HUES6 (cell line): ENCODE measurements around the gene VPS26B.
A peak's percentile ranks its signal among the peaks of the same experiment; 100 is the strongest.
"Not testable (repeated sequence)": the region's sequence is repeated elsewhere in the genome, so short reads cannot be mapped to it uniquely, and the experiment has no call there.

Experiments used
- H3K27ac ChIP-seq: 2 replicates; pipeline ENCODE4 v1.7.0; 2013; ENCODE audit warnings: low read depth, mild to moderate bottlenecking, low read length, inconsistent platforms
- H3K27me3 ChIP-seq: 2 replicates; pipeline ENCODE4 v1.6.1; 2013; ENCODE audit warnings: low read length; ENCODE audit not compliant: control insufficient read depth, insufficient read depth
- H3K36me3 ChIP-seq: 2 replicates; pipeline ENCODE4 v1.6.1; 2013; ENCODE audit warnings: low read length; ENCODE audit not compliant: control insufficient read depth, insufficient read depth
- H3K4me1 ChIP-seq: 2 replicates; pipeline ENCODE4 v1.6.1; 2013; ENCODE audit warnings: low read length; ENCODE audit not compliant: control insufficient read depth, insufficient read depth
- H3K4me3 ChIP-seq: 2 replicates; pipeline ENCODE4 v1.5.1; 2013; ENCODE audit warnings: low read depth, low read length
- H3K9ac ChIP-seq: one replicate; pipeline ENCODE4 v1.6.1; 2013; ENCODE audit warnings: mild to moderate bottlenecking, low read length
- H3K9me3 ChIP-seq: 2 replicates; pipeline ENCODE4 v1.6.1; 2013; ENCODE audit warnings: low read depth, low read length; ENCODE audit not compliant: control insufficient read depth, insufficient read depth

Gene VPS26B

DNA sequence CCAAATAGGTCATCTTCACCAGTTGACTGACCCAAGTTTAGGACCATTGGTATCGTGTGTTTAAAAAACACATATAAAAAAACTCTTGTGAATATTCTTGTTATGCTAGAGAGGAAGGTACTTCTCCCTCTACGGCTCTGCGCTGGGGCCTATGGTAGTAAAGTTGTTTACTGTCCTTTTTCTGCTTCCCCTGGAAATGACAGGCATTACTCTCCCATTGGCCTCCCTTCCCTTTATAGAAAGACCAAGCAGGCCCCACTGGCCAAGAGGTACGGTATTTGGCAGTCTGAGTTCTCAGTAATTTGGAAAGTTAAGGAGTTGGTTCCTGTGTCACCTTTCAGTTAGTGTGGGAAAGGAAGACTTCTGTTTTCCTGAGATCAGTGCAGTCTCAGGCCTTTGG is 22.2 kb downstream of the VPS26B start:
- Histone ChIP-seq H3K9me3 (no peaks in the 10 kb centered on the region), H3K27ac (no peak overlapping the region), H3K36me3 (peaks cover 88% of the 10 kb centered on the region)

DNA sequence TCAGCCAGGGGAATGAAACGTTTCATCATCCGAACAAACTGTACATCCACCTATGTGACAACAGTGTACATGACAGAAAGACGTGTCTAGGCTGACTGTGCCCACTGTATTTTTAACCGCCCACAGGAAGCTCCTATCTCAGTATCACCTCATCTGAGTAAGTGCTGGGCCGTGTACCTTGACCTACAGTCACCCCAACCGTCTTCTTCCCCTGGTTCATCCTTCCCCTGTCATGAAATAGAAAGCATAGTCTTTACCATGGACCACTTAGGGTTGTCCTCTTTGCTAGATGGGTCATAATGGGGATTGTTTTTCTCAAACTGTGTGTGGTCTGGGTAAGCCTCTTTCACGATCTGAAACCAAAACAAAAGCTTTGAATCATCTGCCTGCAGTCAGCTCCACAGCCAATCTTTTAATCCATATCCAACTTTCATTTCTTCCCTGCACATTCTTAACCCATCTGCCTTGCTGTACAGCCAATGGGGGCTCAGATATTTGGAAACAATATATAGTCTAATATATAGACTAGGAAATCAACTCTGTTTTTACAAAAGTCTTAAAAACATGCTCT is 24.5 kb downstream of the VPS26B start:
- no peak overlapping the region for H3K27ac ChIP-seq
- no peak overlapping the region for H3K4me3 ChIP-seq
- H3K4me1 ChIP-seq: peaks cover 6% of the 10 kb centered on the region; the same call in 1 of the 2 replicates
- no peak overlapping the region for H3K9ac ChIP-seq
- H3K27me3 ChIP-seq: no peaks in the 10 kb centered on the region
- no peaks in the 10 kb centered on the region for H3K9me3 ChIP-seq
- peaks cover 72% of the 10 kb centered on the region for H3K36me3 ChIP-seq

More for the DNA sequence above, 22.2 kb downstream of the VPS26B start:
- no peaks in the 10 kb centered on the region for H3K27me3 ChIP-seq
- no peak overlapping the region for H3K4me3 ChIP-seq
- H3K4me1 ChIP-seq: peaks cover 4% of the 10 kb centered on the region; the same call in 1 of the 2 replicates
- H3K9ac ChIP-seq: no peak overlapping the region

- no peaks in the 10 kb centered on the region for H3K27me3 ChIP-seq
- H3K9ac ChIP-seq: no peak overlapping the region
- H3K4me1 ChIP-seq: peaks cover 12% of the 10 kb centered on the region; the same call in 1 of the 2 replicates
- H3K9me3 ChIP-seq: no peaks in the 10 kb centered on the region
- peaks cover 59% of the 10 kb centered on the region for H3K36me3 ChIP-seq
- no peak overlapping the region for H3K4me3 ChIP-seq
- no peak overlapping the region for H3K27ac ChIP-seq
These were observed 25.8 kb downstream of the VPS26B start for GRCh38 chr11:134250246-134250645.

DNA sequence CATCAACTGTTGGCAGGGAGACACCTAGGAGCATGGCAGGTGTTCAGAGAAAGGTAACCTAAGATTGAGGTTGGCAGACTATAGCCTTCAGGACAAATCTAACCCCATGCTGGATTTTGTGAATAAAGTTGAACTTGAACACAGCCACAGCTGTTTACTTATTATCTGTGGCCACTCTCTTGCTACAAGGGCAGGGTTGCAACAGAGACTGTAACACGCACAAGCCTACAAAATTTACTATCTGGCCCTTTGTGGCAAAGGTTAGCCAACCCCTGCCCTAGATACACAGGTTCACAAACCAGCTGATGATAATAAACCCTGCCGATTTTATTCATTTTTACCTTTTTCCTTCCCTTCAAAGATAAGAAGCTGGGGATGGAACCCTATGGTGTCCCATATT is 26.2 kb downstream of the VPS26B start:
- H3K9ac ChIP-seq: no peak overlapping the region
- no peak overlapping the region for H3K27ac ChIP-seq
- peaks cover 57% of the 10 kb centered on the region for H3K36me3 ChIP-seq
- no peaks in the 10 kb centered on the region for H3K27me3 ChIP-seq
- no peak overlapping the region for H3K4me3 ChIP-seq
- H3K4me1 ChIP-seq: peaks cover 12% of the 10 kb centered on the region; the same call in 1 of the 2 replicates
- H3K9me3 ChIP-seq: no peaks in the 10 kb centered on the region

- peak overlapping the region; percentile 89 for H3K4me3 ChIP-seq
- H3K27me3 ChIP-seq: no peaks in the 10 kb centered on the region
- H3K4me1 ChIP-seq: peaks cover 12% of the 10 kb centered on the region; the same call in 1 of the 2 replicates
- H3K27ac ChIP-seq: no peak overlapping the region
- H3K9ac ChIP-seq: peak overlapping the region; percentile 74
- no peaks in the 10 kb centered on the region for H3K9me3 ChIP-seq
- peaks cover 49% of the 10 kb centered on the region for H3K36me3 ChIP-seq
These were observed 28.1 kb downstream of the VPS26B start for GRCh38 chr11:134252346-134253187.

DNA sequence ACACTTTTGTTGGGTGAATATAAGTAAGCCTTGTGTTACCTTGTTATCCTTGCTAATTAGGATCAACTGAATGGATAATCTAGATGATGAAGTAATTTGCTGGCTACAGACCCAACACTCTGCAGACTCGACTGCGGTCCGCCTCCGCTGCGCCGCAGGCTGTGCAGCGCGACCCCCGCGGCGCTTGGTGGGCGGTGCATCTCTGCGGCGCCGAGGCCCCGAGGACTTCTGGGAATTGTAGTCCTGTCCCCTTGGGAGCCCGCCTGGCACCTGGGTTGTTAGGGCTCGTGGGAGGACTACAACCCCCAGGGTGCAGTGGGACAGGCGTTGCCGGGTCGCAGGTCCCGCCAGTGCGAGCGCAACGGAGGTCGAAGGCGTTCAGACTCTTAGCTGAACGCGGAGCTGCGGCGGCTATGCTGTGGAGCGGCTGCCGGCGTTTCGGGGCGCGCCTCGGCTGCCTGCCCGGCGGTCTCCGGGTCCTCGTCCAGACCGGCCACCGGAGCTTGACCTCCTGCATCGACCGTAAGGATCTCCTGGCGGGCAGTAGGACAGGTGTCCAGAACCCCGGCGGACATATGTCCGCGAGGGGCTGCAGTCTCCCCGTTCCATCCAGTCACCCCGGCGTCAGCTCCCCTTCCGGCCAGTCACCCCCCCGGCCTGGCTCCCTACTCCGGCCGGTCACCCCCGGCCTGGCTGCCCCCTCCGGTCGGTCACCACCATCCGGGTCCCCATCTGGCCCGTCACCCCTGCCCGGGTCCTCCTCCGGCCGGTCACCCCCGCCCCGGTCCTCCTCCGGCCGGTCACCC is 28.9 kb downstream of the VPS26B start, which contains the start of the genes ACAD8 and THYN1:
Gene ACAD8 (plus strand): TSS at position 381 of the 806 bp plus-strand sequence. CDS start 33 bp downstream, at position 414.
Gene THYN1 (minus strand): TSS at position 165 of the 806 bp plus-strand sequence. CDS start 470 bp downstream, outside the sequence.
- H3K36me3 ChIP-seq: peaks cover 47% of the 10 kb centered on the region
- no peaks in the 10 kb centered on the region for H3K9me3 ChIP-seq
- no peak within 1 kb of the TSS for H3K27ac ChIP-seq
- peak within 1 kb of the TSS; percentile 89 for H3K4me3 ChIP-seq
- peaks cover 12% of the 10 kb centered on the region; the same call in 1 of the 2 replicates for H3K4me1 ChIP-seq
- H3K27me3 ChIP-seq: no peaks in the 10 kb centered on the region
- peak within 1 kb of the TSS; percentile 78 for H3K9ac ChIP-seq

DNA sequence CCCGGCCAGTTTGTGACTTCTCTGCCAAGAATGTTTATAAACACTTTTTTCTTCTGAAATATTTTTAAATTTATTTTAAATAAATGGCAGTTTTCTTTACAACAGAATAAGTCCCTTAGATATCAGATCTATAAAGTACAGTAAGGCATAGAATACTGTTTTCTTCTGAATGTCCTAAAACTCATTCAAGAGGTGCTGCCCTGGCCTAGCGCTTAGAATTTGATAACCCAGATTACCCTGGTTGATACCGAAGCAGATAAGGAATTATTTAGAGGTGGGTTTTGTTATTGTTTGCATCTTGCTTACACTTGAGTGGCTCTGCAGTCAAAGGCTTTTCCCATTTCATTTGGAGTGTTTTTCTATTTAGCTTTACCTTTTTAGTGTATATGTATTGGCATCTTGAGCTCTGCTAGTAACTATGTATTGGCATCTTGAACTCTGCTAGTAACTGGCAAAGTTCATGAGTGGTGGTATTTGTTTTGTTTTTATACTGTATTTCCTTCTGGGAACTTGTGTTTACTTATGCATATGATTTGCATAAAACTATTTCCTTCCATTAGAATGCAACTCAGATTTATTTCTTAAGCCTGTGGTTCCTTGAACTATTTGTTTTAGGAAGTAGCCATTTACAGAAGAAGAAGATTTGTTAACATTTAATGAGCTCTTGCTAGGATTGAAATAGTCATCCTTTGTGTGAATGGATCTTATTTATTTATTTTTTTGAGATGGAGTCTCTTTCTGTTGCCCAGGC is 30.1 kb downstream of the VPS26B start:
- Histone ChIP-seq H3K4me3 (peak overlapping the region; percentile 89), H3K36me3 (peaks cover 47% of the 10 kb centered on the region), H3K4me1 (peaks cover 12% of the 10 kb centered on the region; the same call in 1 of the 2 replicates), H3K9ac (no peak overlapping the region), H3K9me3 (no peaks in the 10 kb centered on the region), H3K27ac (no peak overlapping the region), H3K27me3 (no peaks in the 10 kb centered on the region)

DNA sequence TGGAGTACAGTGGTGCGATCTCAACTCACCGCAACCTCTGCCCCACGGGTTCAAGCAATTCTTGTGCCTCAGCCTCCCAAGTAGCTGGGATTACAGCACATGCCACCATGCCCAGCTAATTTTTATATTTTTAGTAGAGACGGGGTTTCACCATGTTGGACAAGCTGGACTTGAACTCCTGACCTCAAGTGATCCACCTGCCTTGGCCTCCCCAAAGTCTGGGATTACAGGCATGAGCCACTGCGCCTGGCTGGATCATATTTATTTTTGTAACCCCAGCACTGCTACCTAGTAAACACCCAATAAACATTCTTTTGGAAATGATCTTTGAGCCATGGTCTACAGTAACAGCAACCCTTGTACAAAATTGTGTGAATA is 30.7 kb downstream of the VPS26B start:
- peaks cover 12% of the 10 kb centered on the region; the same call in 1 of the 2 replicates for H3K4me1 ChIP-seq
- H3K27me3 ChIP-seq, H3K27ac ChIP-seq, H3K4me3 ChIP-seq, H3K9ac ChIP-seq, H3K9me3 ChIP-seq: not testable (repeated sequence)
- H3K36me3 ChIP-seq: peaks cover 47% of the 10 kb centered on the region

GRCh38 chr11:134257101-134257500 is 32.6 kb downstream of the VPS26B start:
- Histone ChIP-seq H3K27me3 (no peaks in the 10 kb centered on the region), H3K9me3 (no peaks in the 10 kb centered on the region), H3K9ac (no peak overlapping the region), H3K4me1 (peaks cover 6% of the 10 kb centered on the region; the same call in 1 of the 2 replicates), H3K36me3 (peaks cover 52% of the 10 kb centered on the region), H3K4me3 (no peak overlapping the region), H3K27ac (no peak overlapping the region)

DNA sequence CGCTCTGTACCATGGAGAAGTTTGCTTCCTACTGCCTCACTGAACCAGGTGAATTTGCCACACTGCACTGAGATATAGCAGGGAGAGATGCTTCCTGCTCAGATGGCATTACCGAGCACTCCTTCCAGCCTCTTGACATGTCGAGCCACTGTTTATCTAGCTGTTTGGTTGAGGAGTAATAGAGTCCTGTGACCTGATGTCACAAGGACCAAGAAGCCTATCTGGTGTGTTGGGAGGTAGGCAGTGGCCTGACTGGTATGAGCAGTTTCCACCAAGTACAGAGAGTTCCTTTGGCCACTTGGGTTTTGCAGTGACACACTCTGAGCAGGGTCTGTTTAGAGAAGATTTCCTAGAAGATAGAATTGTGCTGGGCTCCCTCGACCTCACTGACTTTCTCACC is 34.1 kb downstream of the VPS26B start:
- H3K9me3 ChIP-seq: no peaks in the 10 kb centered on the region
- peaks cover 6% of the 10 kb centered on the region; the same call in 1 of the 2 replicates for H3K4me1 ChIP-seq
- no peaks in the 10 kb centered on the region for H3K27me3 ChIP-seq

More for the DNA sequence above, 34.1 kb downstream of the VPS26B start:
- Histone ChIP-seq H3K4me3 (no peak overlapping the region), H3K36me3 (peaks cover 67% of the 10 kb centered on the region), H3K27ac (no peak overlapping the region), H3K9ac (no peak overlapping the region)
